BE2C (cell line): Measurements from ENCODE around the gene ATP2A3.

Experiments used
- DNase-seq: peaks from one replicate; pipeline ENCODE4 v3.0.0-alpha.2; 2020
- H3K27me3 ChIP-seq: fragments of 250-450 bp; sonication (Bioruptor Pico); 2 replicates; pipeline ENCODE4 v1.5.1; 2020; ENCODE audit warnings: mild to moderate bottlenecking
- H3K36me3 ChIP-seq: fragments of 250-450 bp; sonication (Bioruptor Pico); 2 replicates; pipeline ENCODE4 v1.5.1; 2020; ENCODE audit warnings: mild to moderate bottlenecking
- H3K4me1 ChIP-seq: fragments of 250-450 bp; sonication (Bioruptor Pico); 2 replicates; pipeline ENCODE4 v1.5.1; 2020
- H3K4me3 ChIP-seq: 2 replicates; pipeline ENCODE4 v1.5.1; 2011; ENCODE audit warnings: low read depth, low read length
- H3K9me3 ChIP-seq: fragments of 250-450 bp; sonication (Bioruptor Pico); 2 replicates; pipeline ENCODE4 v1.5.1; 2020
- TF ChIP-seq, protein P1 (sequence below): IDR thresholded peaks from 2 replicates; pipeline ENCODE4 v1.5.1; 2012; ENCODE audit warnings: mild to moderate bottlenecking, low read depth, low read length

ATP2A3 gene

DNA sequence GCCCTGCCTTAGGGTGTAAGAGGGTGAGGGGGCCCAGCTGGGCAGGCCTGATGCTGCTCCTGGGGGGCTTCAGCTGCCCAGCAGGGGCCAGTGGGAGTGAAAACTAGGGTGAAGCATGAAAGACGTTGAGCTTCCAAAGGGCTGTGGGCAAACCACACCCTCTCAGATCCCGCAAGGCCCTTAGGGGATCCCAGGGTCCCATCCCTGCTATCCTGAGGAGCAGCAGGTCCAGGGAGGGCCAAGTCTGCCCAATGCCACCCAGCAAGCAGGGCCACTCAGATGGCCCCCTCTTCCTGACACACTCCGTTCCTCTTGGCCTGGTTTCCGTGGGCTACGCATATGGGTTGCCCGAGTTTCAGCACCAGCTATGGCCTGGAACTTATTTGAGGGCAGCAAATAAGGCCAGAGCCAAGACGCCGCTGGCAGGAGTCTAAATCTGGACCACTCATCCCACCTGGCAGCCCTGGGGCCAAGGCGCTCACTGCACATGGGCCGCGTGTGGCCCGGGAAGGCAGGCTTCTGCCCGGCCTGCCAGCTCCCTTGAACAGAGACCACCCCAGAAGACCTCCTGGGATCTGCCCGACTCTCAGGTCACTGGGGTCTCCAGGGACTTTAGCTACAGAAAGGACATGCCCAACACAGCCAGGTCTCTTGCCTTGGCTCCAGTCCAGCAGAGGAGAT is 4.2 kb downstream of the ATP2A3 start:
- Histone ChIP-seq H3K4me1 (no peaks in the 10 kb centered on the region), H3K4me3 (no peak overlapping the region), H3K27me3 (peaks cover 28% of the 10 kb centered on the region), H3K9me3 (no peaks in the 10 kb centered on the region), H3K36me3 (no peaks in the 10 kb centered on the region)
- TF ChIP-seq, protein P1, sequence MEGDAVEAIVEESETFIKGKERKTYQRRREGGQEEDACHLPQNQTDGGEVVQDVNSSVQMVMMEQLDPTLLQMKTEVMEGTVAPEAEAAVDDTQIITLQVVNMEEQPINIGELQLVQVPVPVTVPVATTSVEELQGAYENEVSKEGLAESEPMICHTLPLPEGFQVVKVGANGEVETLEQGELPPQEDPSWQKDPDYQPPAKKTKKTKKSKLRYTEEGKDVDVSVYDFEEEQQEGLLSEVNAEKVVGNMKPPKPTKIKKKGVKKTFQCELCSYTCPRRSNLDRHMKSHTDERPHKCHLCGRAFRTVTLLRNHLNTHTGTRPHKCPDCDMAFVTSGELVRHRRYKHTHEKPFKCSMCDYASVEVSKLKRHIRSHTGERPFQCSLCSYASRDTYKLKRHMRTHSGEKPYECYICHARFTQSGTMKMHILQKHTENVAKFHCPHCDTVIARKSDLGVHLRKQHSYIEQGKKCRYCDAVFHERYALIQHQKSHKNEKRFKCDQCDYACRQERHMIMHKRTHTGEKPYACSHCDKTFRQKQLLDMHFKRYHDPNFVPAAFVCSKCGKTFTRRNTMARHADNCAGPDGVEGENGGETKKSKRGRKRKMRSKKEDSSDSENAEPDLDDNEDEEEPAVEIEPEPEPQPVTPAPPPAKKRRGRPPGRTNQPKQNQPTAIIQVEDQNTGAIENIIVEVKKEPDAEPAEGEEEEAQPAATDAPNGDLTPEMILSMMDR = no peak
- no peak for DNase-seq

DNA sequence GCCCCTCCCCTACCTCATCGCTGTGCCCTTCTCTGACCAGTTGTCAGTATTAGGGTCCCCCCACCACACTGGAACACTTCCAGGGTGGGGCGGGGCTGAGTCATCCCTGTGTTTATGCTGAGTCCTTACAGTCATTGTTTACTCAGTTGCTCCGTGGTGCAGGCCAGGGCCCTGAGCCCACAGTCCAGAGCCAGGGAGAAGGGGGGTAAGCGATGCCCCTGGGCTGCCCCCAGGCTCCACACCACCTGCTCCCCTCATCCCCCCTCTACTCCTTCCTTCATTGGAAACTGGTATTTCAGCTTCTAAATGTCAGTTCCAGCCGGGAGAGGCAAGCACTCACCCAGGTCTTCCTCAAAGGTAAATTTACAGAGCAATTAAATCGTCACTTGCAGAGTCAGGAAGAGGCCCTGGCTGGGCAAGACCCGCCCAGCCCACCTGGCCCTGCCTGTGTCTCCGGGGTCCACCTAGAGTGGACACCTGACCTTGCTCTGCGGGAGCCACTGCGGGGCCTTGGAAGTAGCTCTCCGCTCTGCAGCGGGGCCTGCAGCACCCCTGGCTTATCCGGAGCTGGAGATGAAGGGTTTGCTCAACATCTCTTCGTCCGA is 4.8 kb downstream of the ATP2A3 start:
- TF ChIP-seq, protein P1 = no peak
- no peaks in the 10 kb centered on the region for H3K36me3 ChIP-seq
- no peaks in the 10 kb centered on the region for H3K4me1 ChIP-seq
- H3K27me3 ChIP-seq = peaks cover 24% of the 10 kb centered on the region
- H3K4me3 ChIP-seq = no peak overlapping the region
- no peak for DNase-seq
- no peaks in the 10 kb centered on the region for H3K9me3 ChIP-seq

DNA sequence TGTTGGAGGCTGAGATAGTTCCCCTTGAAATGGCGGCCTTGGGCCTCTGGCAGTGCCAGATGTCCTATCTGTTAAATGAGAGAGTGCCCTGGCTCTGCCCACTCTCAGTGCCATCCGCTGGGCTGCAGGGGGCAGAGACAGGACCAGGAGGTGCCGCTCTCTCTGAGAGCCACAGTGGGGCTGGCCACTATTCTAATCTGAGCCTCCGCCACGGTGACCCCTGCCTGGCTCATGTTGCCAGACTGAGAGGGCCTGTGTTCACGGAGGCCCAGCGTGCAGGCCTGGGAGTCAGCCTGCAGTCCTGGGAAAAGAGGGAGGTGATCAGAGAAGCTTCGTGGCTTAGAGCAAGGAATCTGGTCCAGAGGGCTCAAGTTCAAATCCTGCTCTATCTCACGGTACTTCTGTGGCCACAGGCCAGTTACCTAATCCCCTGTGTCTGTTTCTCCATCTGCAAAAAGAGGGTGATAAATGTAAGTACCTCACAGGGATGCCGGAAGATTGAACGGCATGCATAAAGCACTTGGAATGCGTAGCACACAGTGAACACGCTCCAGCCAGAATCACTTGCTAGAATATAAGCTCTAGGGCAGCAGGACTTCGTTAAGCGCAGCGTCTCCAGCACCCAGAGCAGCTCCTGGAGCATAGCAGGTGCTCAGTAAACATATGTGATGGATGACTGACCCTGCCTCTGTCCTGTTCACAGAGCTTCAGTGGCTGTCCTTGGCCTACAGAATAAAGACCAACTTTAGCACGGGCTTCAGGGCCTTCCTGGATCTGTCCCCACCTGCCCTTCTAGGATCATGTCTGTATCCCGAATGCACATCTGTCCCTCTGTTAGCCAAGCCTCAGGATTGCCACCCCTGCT is 6.3 kb downstream of the ATP2A3 start:
- H3K27me3 ChIP-seq = peaks cover 10% of the 10 kb centered on the region
- no peaks in the 10 kb centered on the region for H3K9me3 ChIP-seq
- DNase-seq = no peak
- no peak overlapping the region for H3K4me3 ChIP-seq
- no peaks in the 10 kb centered on the region for H3K36me3 ChIP-seq
- TF ChIP-seq, protein P1 = no peak
- no peaks in the 10 kb centered on the region for H3K4me1 ChIP-seq

DNA sequence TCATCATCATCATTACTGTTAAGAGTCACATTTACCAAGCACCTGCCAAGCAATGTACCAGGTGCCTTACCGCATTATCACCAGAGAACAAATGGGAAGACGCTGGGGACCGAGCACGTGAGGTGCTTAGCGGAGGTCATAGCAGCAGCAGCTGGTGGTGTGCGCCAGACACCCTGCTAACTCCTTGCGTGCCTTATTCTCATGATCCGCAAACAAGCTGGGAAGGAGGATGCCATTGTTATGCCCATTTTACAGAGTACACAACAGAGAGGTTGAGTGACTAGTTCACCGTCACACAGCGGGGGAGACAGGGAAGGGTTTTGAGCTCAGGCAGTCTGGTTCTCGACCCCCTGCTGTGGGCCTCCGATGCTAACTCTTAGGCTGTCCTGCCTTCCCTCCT is 7.3 kb downstream of the ATP2A3 start:
- Histone ChIP-seq H3K4me1 (no peaks in the 10 kb centered on the region), H3K4me3 (no peak overlapping the region), H3K36me3 (no peaks in the 10 kb centered on the region), H3K9me3 (no peaks in the 10 kb centered on the region), H3K27me3 (no peaks in the 10 kb centered on the region; the same call in 1 of the 2 replicates)
- DNase-seq = no peak
- TF ChIP-seq, protein P1 = no peak

DNA sequence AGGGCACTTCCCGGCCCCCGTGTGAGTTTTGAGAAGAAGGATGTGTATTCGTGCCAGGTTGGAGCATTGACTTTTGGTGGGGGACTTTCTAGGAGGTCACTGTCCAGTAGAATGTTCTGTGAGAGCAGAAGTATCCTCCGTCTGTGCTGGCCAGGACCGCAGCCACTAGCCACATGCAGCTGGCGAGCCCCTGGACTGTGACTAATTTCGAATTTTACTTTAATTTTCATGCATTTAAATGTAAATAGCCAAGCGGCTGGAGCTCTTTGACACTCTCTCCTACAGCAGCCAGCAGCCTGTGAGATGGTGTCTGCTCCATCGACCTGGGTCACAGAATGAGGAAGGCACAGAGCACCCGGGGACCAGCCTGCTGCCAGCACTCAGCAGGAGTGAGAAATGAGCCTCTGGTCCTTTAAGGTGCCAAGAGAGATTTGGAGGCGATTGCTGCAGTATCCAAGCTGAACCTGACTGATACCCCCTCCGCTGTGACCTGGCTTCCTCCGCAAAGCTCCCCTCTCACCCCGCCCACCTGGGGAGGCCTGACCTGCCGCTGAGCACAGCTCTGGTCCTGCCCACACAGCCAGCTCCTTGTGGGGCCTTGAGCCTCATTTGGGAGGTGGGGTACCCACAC is 7.8 kb downstream of the ATP2A3 start:
- no peaks in the 10 kb centered on the region for H3K36me3 ChIP-seq

More for the DNA sequence above, 7.8 kb downstream of the ATP2A3 start:
- Histone ChIP-seq H3K4me1 (no peaks in the 10 kb centered on the region), H3K27me3 (no peaks in the 10 kb centered on the region), H3K4me3 (no peak overlapping the region), H3K9me3 (no peaks in the 10 kb centered on the region)
- TF ChIP-seq, protein P1 = no peak
- DNase-seq = no peak
